AG04450 (cell line): ENCODE results near the gene FIBIN. TPM values are rescaled to one million over a fixed set of nuclear protein-coding genes. Genes with fewer than 3 reads are reported as not detected.

Experiments used
- CTCF ChIA-PET: fragments of 300-600, 350-600 bp; formaldehyde crosslinking; extraction: SDS; loops from one replicate; lab custom pipeline; 2022; ENCODE audit warnings: antibody characterized with exemption, inconsistent platforms; lab: Charles Lee
- POLR2A ChIA-PET: fragments of 350-600 bp; formaldehyde crosslinking; extraction: SDS; loops from one replicate; lab custom pipeline; 2021; ENCODE audit warnings: antibody characterized with exemption, inconsistent platforms; lab: Yijun Ruan, JAX
- DNase-seq: peaks from one replicate; pipeline ENCODE4 v3.0.0-alpha.2; 2011; ENCODE audit warnings: low read depth, low spot score
- H3K27ac ChIP-seq: one replicate; pipeline ENCODE4 v1.5.1; 2012; ENCODE audit warnings: low read depth, low read length, control low read depth
- H3K27me3 ChIP-seq: one replicate; pipeline ENCODE4 v1.6.0; 2012; ENCODE audit warnings: low read length; ENCODE audit not compliant: control insufficient read depth, insufficient read depth
- H3K4me3 ChIP-seq: 2 replicates; pipeline ENCODE4 v1.5.1; 2011; ENCODE audit warnings: mild to moderate bottlenecking, low read depth, low read length, control low read depth
- H3K9me3 ChIP-seq: 2 replicates; pipeline ENCODE4 v1.5.1; 2012; ENCODE audit warnings: low read length; ENCODE audit not compliant: control insufficient read depth, insufficient read depth
- CTCF ChIP-seq: IDR thresholded peaks from 2 replicates; pipeline ENCODE4 v1.5.1; 2011; ENCODE audit warnings: low read depth, low read length, control low read depth, inconsistent platforms
- polyA plus RNA-seq: library from polyadenylated mRNA; depleted of rRNA; stranded (reverse); fragments of >200 nt; gene quantifications from 2 replicates; pipeline ENCODE4 v1.2.3, GENCODE V29; 2011

The FIBIN gene
- polyA plus RNA-seq, 1 experiment: 49.0 TPM

DNA sequence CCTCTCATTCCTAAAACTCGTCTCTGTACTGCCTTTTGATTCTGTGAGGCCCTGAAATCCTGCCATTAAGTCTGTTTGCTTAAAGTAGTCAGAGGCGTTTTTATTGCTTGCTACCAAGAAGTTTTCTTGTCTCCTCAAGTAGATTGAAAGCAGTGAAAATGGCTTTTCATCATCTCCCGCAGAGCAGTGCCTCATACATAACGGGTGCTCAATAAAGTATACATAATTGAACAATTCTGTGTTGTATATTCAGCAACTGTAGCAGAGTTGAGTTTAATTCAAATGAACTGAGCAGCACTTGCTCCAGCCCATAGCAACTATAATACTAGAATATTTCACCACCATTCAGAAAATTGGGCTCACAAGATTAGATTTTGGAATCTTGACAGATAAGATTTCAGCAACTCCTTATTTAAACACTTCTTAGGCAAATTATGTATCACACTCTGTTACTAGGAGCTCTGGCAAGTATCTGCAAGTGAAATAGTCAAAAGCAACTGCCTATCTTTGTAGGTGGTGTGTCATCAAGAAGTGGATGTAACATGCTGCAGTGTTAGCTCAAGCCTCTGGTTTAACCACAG, 20.0 kb downstream of the FIBIN start:
- CTCF ChIA-PET: no interaction called here
- no peaks in the 10 kb centered on the region for H3K9me3 ChIP-seq
- no peak for TF ChIP-seq CTCF
- no peak overlapping the region for H3K27ac ChIP-seq
- H3K4me3 ChIP-seq: no peak overlapping the region
- H3K27me3 ChIP-seq: no peaks in the 10 kb centered on the region
- no peak for DNase-seq
- POLR2A ChIA-PET: no interaction called here

GRCh38 chr11:27018902-27019529, 25.1 kb downstream of the FIBIN start:
- no peak for DNase-seq
- CTCF ChIA-PET: no interaction called here

DNA sequence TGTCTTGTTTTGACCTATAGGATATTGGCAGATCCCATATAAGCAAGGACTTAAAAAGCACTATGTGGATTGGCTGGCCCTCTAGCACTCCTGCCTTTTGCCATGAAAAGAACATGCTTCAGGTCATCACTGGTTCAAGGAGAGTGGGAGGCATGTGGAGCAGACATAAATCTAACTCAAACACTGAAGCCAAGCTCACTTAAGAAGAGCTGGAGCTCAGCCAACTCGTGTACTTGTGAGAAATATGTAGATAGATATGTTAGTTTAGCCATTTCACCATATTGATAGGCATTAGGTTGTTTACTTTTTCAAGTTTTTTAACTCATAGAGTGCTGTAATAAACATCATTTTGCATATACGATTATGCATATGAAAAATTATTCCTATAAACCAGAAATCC, 26.8 kb downstream of the FIBIN start:
- ChIA-PET POLR2A (no interaction called here), CTCF (no interaction called here)
- TF ChIP-seq CTCF: no peak
- H3K27me3 ChIP-seq: no peaks in the 10 kb centered on the region
- DNase-seq: no peak
- H3K9me3 ChIP-seq: no peaks in the 10 kb centered on the region
- no peak overlapping the region for H3K4me3 ChIP-seq
- H3K27ac ChIP-seq: no peak overlapping the region

More at GRCh38 chr11:27018902-27019529, 25.1 kb downstream of the FIBIN start:
- POLR2A ChIA-PET: no interaction called here
- no peak for TF ChIP-seq CTCF
- Histone ChIP-seq H3K27ac (no peak overlapping the region), H3K9me3 (no peaks in the 10 kb centered on the region), H3K27me3 (no peaks in the 10 kb centered on the region), H3K4me3 (no peak overlapping the region)

GRCh38 chr11:27022659-27023251, 28.8 kb downstream of the FIBIN start:
- no peaks in the 10 kb centered on the region for H3K27me3 ChIP-seq
- H3K4me3 ChIP-seq: no peak overlapping the region
- no peak for DNase-seq
- H3K27ac ChIP-seq: no peak overlapping the region
- no peak for TF ChIP-seq CTCF
- ChIA-PET POLR2A (interaction anchor here (0.7 kb wide), 1 partner anchor 11 kb away, joined by 7 read pairs; no protein-coding TSS in a partner anchor), CTCF (interaction anchor here (1.2 kb wide), 1 partner anchor 463 kb away, joined by 3 read pairs; no protein-coding TSS in a partner anchor)
- no peaks in the 10 kb centered on the region for H3K9me3 ChIP-seq

- Histone ChIP-seq H3K27ac (no peak overlapping the region), H3K27me3 (no peaks in the 10 kb centered on the region), H3K4me3 (no peak overlapping the region), H3K9me3 (no peaks in the 10 kb centered on the region)
- CTCF ChIA-PET: no interaction called here
- no peak for TF ChIP-seq CTCF
- DNase-seq: no peak
- POLR2A ChIA-PET: no interaction called here
These were observed 31.0 kb downstream of the FIBIN start for GRCh38 chr11:27024865-27025264.
